Calu3 (cell line): Measurements from ENCODE around the gene SFMBT1. TPM values are rescaled to one million over a fixed set of nuclear protein-coding genes. Genes with fewer than 3 reads are reported as not detected.
A peak's percentile ranks its signal among the peaks of the same experiment; 100 is the strongest.

Experiments used
- BruUV-seq: library from RNA; stranded (reverse); fragments of 400-500 nt; replicated peaks from 2 replicates; lab custom pipeline; 2021; lab: Mats Ljungman, UMichigan
- CTCF ChIA-PET: fragments of 300-600 bp; sonication (Branson Sonifier 250); formaldehyde crosslinking; loops from one replicate; lab custom pipeline; 2022; ENCODE audit warnings: antibody characterized with exemption; lab: Charles Lee
- DNase-seq: peaks from one replicate; pipeline ENCODE4 v3.0.0; 2022
- H3K27ac Mint-ChIP-seq: one replicate; pipeline ENCODE4 v1.8.0; 2022; ENCODE audit warnings: mixed read lengths; ENCODE audit not compliant: unreplicated experiment
- H3K27me3 Mint-ChIP-seq: one replicate; pipeline ENCODE4 v1.8.0; 2022; ENCODE audit warnings: mixed read lengths; ENCODE audit not compliant: unreplicated experiment
- H3K36me3 Mint-ChIP-seq: one replicate; pipeline ENCODE4 v1.8.0; 2022; ENCODE audit warnings: mild to moderate bottlenecking, moderate library complexity, mixed read lengths; ENCODE audit not compliant: insufficient read depth, unreplicated experiment
- H3K4me1 Mint-ChIP-seq: one replicate; pipeline ENCODE4 v1.8.0; 2022; ENCODE audit warnings: mild to moderate bottlenecking, low read depth, mixed read lengths; ENCODE audit not compliant: unreplicated experiment
- H3K4me3 Mint-ChIP-seq: one replicate; pipeline ENCODE4 v1.8.0; 2022; ENCODE audit warnings: mild to moderate bottlenecking, low read depth, moderate library complexity, mixed read lengths; ENCODE audit not compliant: unreplicated experiment
- H3K9me3 Mint-ChIP-seq: one replicate; pipeline ENCODE4 v1.8.0; 2022; ENCODE audit warnings: low read depth, mixed read lengths; ENCODE audit not compliant: unreplicated experiment
- intact Hi-C: fragments of 100-400 bp; cut with micrococcal nuclease; formaldehyde crosslinking; loops from one replicate; pipeline ENCODE4 v1.10.0; 2022; ENCODE audit not compliant: unreplicated experiment
- total RNA-seq: library from RNA; stranded (reverse); gene quantifications from 2 replicates; pipeline ENCODE4 v1.2.3, GENCODE V29; 2022
- TF ChIP-seq, protein P1 (sequence below): fragments of 200-600 bp; IDR thresholded peaks from one replicate; pipeline ENCODE4 v1.8.0; 2022; ENCODE audit warnings: antibody characterized with exemption; ENCODE audit not compliant: unreplicated experiment

SFMBT1 gene
- total RNA-seq, 1 experiment from 2014 or later = 36.6 TPM

- TF ChIP-seq, protein P1, sequence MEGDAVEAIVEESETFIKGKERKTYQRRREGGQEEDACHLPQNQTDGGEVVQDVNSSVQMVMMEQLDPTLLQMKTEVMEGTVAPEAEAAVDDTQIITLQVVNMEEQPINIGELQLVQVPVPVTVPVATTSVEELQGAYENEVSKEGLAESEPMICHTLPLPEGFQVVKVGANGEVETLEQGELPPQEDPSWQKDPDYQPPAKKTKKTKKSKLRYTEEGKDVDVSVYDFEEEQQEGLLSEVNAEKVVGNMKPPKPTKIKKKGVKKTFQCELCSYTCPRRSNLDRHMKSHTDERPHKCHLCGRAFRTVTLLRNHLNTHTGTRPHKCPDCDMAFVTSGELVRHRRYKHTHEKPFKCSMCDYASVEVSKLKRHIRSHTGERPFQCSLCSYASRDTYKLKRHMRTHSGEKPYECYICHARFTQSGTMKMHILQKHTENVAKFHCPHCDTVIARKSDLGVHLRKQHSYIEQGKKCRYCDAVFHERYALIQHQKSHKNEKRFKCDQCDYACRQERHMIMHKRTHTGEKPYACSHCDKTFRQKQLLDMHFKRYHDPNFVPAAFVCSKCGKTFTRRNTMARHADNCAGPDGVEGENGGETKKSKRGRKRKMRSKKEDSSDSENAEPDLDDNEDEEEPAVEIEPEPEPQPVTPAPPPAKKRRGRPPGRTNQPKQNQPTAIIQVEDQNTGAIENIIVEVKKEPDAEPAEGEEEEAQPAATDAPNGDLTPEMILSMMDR = no peak
- intact Hi-C loops = no loop called here
- H3K9me3 Mint-ChIP-seq = no peaks in the 10 kb centered on the region
- H3K4me1 Mint-ChIP-seq = no peaks in the 10 kb centered on the region
- no peak overlapping the region for H3K4me3 Mint-ChIP-seq
- no peak for DNase-seq
- no peaks in the 10 kb centered on the region for H3K27me3 Mint-ChIP-seq
- no peak overlapping the region for H3K27ac Mint-ChIP-seq
- peaks cover 11% of the 10 kb centered on the region for H3K36me3 Mint-ChIP-seq
- CTCF ChIA-PET = no interaction called here
- BruUV-seq = no TSS peak
Measured at GRCh38 chr3:52907497-52907896, 138.4 kb downstream of the SFMBT1 start.

DNA sequence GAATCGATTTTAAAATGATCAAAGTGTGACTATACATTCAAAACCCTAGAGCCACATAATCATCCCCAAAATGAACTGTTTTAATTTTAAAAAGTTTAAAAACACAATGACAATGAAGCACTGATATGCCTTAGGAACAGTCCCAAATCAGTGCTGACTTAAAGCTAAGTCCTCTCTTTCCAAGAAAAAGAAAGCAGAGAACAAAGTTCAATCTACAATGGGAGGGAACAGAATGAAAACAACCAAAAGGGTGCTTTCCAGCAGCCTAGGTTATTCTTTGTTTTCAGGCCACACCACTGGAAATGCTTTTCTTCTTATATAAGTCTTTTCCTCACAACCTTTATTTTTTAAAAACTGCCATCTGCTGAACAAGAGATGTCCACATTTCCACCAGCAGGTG, 141.3 kb downstream of the SFMBT1 start:
- TF ChIP-seq, protein P1 = no peak
- BruUV-seq = no TSS peak
- Mint-ChIP-seq H3K27ac (no peak overlapping the region), H3K27me3 (no peaks in the 10 kb centered on the region), H3K36me3 (peaks cover 5% of the 10 kb centered on the region), H3K4me1 (no peaks in the 10 kb centered on the region), H3K4me3 (no peak overlapping the region), H3K9me3 (no peaks in the 10 kb centered on the region)
- no peak for DNase-seq
- intact Hi-C loops = no loop called here
- CTCF ChIA-PET = interaction anchor here (0.7 kb wide), 1 partner anchor 12 kb away, joined by 3 read pairs; no protein-coding TSS in a partner anchor

DNA sequence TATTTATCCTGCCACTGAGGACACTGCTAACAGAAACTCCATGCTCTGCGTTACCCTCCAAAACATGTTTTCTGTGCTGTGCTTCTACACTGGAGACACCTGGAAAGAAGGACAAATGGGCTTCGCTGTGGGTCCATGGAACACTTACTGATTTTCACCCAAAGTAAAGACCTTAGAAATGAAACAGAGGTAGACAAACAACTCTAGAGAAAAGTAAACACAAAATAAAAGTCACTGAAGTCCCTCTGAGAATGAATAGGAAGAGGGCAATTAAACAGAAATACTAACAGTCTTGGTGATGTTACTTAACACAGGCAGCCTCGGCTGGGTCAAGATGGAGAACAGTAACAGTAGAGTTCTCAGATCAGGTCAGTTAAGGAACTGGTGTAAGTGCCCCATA, 141.9 kb downstream of the SFMBT1 start:
- CTCF ChIA-PET = interaction anchor here (0.5 to 0.7 kb wide), 2 partner anchors 12 to 91 kb away, joined by 3 to 5 read pairs; no protein-coding TSS in a partner anchor
- intact Hi-C loops = no loop called here
- H3K27me3 Mint-ChIP-seq = no peaks in the 10 kb centered on the region
- no peak overlapping the region for H3K4me3 Mint-ChIP-seq
- no peak overlapping the region for H3K27ac Mint-ChIP-seq
- no peak for DNase-seq
- peaks cover 5% of the 10 kb centered on the region for H3K36me3 Mint-ChIP-seq
- no TSS peak for BruUV-seq
- TF ChIP-seq, protein P1 = no peak
- H3K9me3 Mint-ChIP-seq = no peaks in the 10 kb centered on the region
- H3K4me1 Mint-ChIP-seq = no peaks in the 10 kb centered on the region

- intact Hi-C loops = no loop called here
- Mint-ChIP-seq H3K9me3 (no peaks in the 10 kb centered on the region), H3K27me3 (no peaks in the 10 kb centered on the region), H3K27ac (peak within 1 kb of the TSS; percentile 48), H3K36me3 (peaks cover 14% of the 10 kb centered on the region), H3K4me1 (no peaks in the 10 kb centered on the region), H3K4me3 (peak within 1 kb of the TSS; percentile 83)
- CTCF ChIA-PET = no interaction called here
- peak; percentile 91 for DNase-seq
- no TSS peak for BruUV-seq
- TF ChIP-seq, protein P1 = no peak
Measured at GRCh38 chr3:52897130-52898122, 148.4 kb downstream of the SFMBT1 start, which contains the start of gene STIMATE. TSS of gene STIMATE (minus strand) at chr3:52897548. CDS start at chr3:52897450, 98 bp downstream.
